OCI-M2 (cell line): Measurements from ENCODE around the gene SP140.
"Not testable (repeated sequence)": the region's sequence is repeated elsewhere in the genome, so short reads cannot be mapped to it uniquely, and the experiment has no call there.

Source experiments
- DNase-seq: peaks from one replicate; lab custom pipeline; 2025; ENCODE audit not compliant: unreplicated experiment; lab: John Stamatoyannopoulos, UW

Gene SP140

GRCh38 chr2:230225486-230225885 is at the start of gene SP140:
TSS of gene SP140 (plus strand) at chr2:230225736. CDS start at chr2:230225845, 109 bp downstream.
- no peak for DNase-seq

GRCh38 chr2:230176996-230177395 is 48.5 kb upstream of the SP140 start:
- no peak for DNase-seq

GRCh38 chr2:230178546-230179485 is 46.7 kb upstream of the SP140 start:
- DNase-seq, result no peak

GRCh38 chr2:230179907-230180306 is 45.6 kb upstream of the SP140 start:
- DNase-seq, result no peak

GRCh38 chr2:230181195-230181594 is 44.3 kb upstream of the SP140 start:
- DNase-seq, result no peak

- DNase-seq, result no peak
Measured at GRCh38 chr2:230184727-230185578, 40.6 kb upstream of the SP140 start.

- DNase-seq, result no peak
Measured at GRCh38 chr2:230202430-230203109, 23.0 kb upstream of the SP140 start.

- no peak for DNase-seq
Measured at GRCh38 chr2:230203110-230203676, 22.3 kb upstream of the SP140 start.

- no peak for DNase-seq
Measured at GRCh38 chr2:230205034-230205433, 20.5 kb upstream of the SP140 start.

- no peak for DNase-seq
Measured at GRCh38 chr2:230205721-230206120, 19.8 kb upstream of the SP140 start.

GRCh38 chr2:230208576-230208975 is 17.0 kb upstream of the SP140 start:
- DNase-seq, result no peak

GRCh38 chr2:230209422-230210051 is 16.0 kb upstream of the SP140 start:
- DNase-seq, result no peak

GRCh38 chr2:230216489-230216888 is 9.0 kb upstream of the SP140 start:
- no peak for DNase-seq

- no peak for DNase-seq
Measured at GRCh38 chr2:230217424-230217823, 8.1 kb upstream of the SP140 start.

- peak; percentile 10 for DNase-seq
Measured at GRCh38 chr2:230218421-230218820, 7.1 kb upstream of the SP140 start.

GRCh38 chr2:230219419-230220331 is 5.9 kb upstream of the SP140 start, which contains the start of gene SP110:
TSS of gene SP110 (minus strand) at chr2:230219984. CDS start at chr2:230216927, 3,057 bp downstream.
- DNase-seq, result peak; percentile 15

- no peak for DNase-seq
Measured at GRCh38 chr2:230220347-230220969, 5.1 kb upstream of the SP140 start.

- DNase-seq, result no peak
Measured at GRCh38 chr2:230221493-230221892, 4.0 kb upstream of the SP140 start.

GRCh38 chr2:230222829-230223228 is 2.7 kb upstream of the SP140 start:
- DNase-seq, result not testable (repeated sequence)
